WTC11 (cell line): ENCODE measurements around the gene CPT1B. TPM values are rescaled to one million over a fixed set of nuclear protein-coding genes. Genes with fewer than 3 reads are reported as not detected.
"Not testable (repeated sequence)": the region's sequence is repeated elsewhere in the genome, so short reads cannot be mapped to it uniquely, and the experiment has no call there.

Source experiments
- ATAC-seq: fragments of 200-7000 bp; cut with Tn5 transposase; 2 replicates; pipeline ENCODE4 v1.10.0; 2021; ENCODE audit warnings: mild to moderate bottlenecking, moderate library complexity
- CTCF ChIA-PET: fragments of 300-600 bp; sonication (Branson Sonifier 250); formaldehyde crosslinking; loops from one replicate; lab custom pipeline; 2021; ENCODE audit warnings: antibody characterized with exemption; lab: Charles Lee
- POLR2A ChIA-PET: fragments of 350-600 bp; sonication (Branson Sonifier 250); formaldehyde crosslinking; loops from one replicate; lab custom pipeline; 2021; ENCODE audit warnings: antibody characterized with exemption; lab: Charles Lee
- DNase-seq: peaks from one replicate; pipeline ENCODE4 v3.0.0; 2021; ENCODE audit warnings: low spot score
- H3K27ac Mint-ChIP-seq: 2 replicates; pipeline ENCODE4 v1.8.0; 2021; ENCODE audit warnings: mixed read lengths
- H3K27me3 Mint-ChIP-seq: 2 replicates; pipeline ENCODE4 v1.8.0; 2021; ENCODE audit warnings: low read depth, mild to moderate bottlenecking, moderate library complexity, mixed read lengths
- H3K36me3 Mint-ChIP-seq: 2 replicates; pipeline ENCODE4 v1.8.0; 2021; ENCODE audit warnings: mixed read lengths
- H3K4me1 Mint-ChIP-seq: 2 replicates; pipeline ENCODE4 v1.8.0; 2022; ENCODE audit warnings: mixed read lengths
- H3K4me3 Mint-ChIP-seq: 2 replicates; pipeline ENCODE4 v1.8.0; 2021; ENCODE audit warnings: mild to moderate bottlenecking, moderate library complexity, mixed read lengths
- H3K9me3 Mint-ChIP-seq: 2 replicates; pipeline ENCODE4 v1.8.0; 2021; ENCODE audit warnings: mixed read lengths
- CDX4 ChIP-seq: fragments of 250-450 bp; sonication (Bioruptor Pico); IDR thresholded peaks from 2 replicates; pipeline ENCODE4 v1.9.0; 2021; ENCODE audit warnings: moderate library complexity, mild to moderate bottlenecking, inconsistent platforms, borderline replicate concordance
- ELF4 ChIP-seq: sonication (generic); formaldehyde crosslinking; IDR thresholded peaks from 2 replicates; pipeline ENCODE4 v1.8.1; 2022; ENCODE audit warnings: low read depth, mild to moderate bottlenecking, moderate library complexity, missing genetic modification reagents
- FOXK1 ChIP-seq: sonication (generic); formaldehyde crosslinking; IDR thresholded peaks from 2 replicates; pipeline ENCODE4 v1.8.0; 2022; ENCODE audit warnings: mild to moderate bottlenecking, moderate library complexity, missing genetic modification reagents
- JUN ChIP-seq: sonication (generic); formaldehyde crosslinking; IDR thresholded peaks from 2 replicates; pipeline ENCODE4 v1.8.0; 2023; ENCODE audit warnings: mild to moderate bottlenecking, missing genetic modification reagents
- MAX ChIP-seq: sonication (generic); formaldehyde crosslinking; IDR thresholded peaks from 2 replicates; pipeline ENCODE4 v1.8.0; 2022; ENCODE audit warnings: mild to moderate bottlenecking, missing genetic modification reagents
- NFE2L1 ChIP-seq: sonication (generic); formaldehyde crosslinking; IDR thresholded peaks from 2 replicates; pipeline ENCODE4 v1.8.1; 2023; ENCODE audit warnings: missing genetic modification reagents
- NR2C2 ChIP-seq: sonication (generic); formaldehyde crosslinking; IDR thresholded peaks from 2 replicates; pipeline ENCODE4 v1.8.0; 2022; ENCODE audit warnings: mild to moderate bottlenecking, missing genetic modification reagents
- PREB ChIP-seq: sonication (generic); formaldehyde crosslinking; IDR thresholded peaks from 2 replicates; pipeline ENCODE4 v1.8.1; 2022; ENCODE audit warnings: mild to moderate bottlenecking, missing genetic modification reagents, moderate library complexity, borderline replicate concordance
- SMAD4 ChIP-seq: sonication (generic); formaldehyde crosslinking; IDR thresholded peaks from 2 replicates; pipeline ENCODE4 v1.8.0; 2022; ENCODE audit warnings: mild to moderate bottlenecking, missing genetic modification reagents
- TEAD1 ChIP-seq: sonication (generic); formaldehyde crosslinking; IDR thresholded peaks from 2 replicates; pipeline ENCODE4 v1.8.0; 2022; ENCODE audit warnings: mild to moderate bottlenecking, missing genetic modification reagents
- TP53 ChIP-seq: sonication (generic); formaldehyde crosslinking; IDR thresholded peaks from 2 replicates; pipeline ENCODE4 v1.8.1; 2023; ENCODE audit warnings: mild to moderate bottlenecking, missing genetic modification reagents
- ZMAT4 ChIP-seq: fragments of 250-450 bp; sonication (Bioruptor Pico); IDR thresholded peaks from 2 replicates; pipeline ENCODE4 v1.9.0; 2021; ENCODE audit warnings: mild to moderate bottlenecking
- ZNF416 ChIP-seq: fragments of 250-450 bp; sonication (Bioruptor Pico); IDR thresholded peaks from 2 replicates; pipeline ENCODE4 v1.9.0; 2021; ENCODE audit warnings: mild to moderate bottlenecking, inconsistent platforms
- ZNF423 ChIP-seq: fragments of 250-450 bp; sonication (Bioruptor Pico); IDR thresholded peaks from 2 replicates; pipeline ENCODE4 v2.1.2; 2022; ENCODE audit warnings: mild to moderate bottlenecking, moderate library complexity
- ZNF671 ChIP-seq: fragments of 250-450 bp; sonication (Bioruptor Pico); IDR thresholded peaks from 2 replicates; pipeline ENCODE4 v1.8.0; 2021; ENCODE audit warnings: mild to moderate bottlenecking
- total RNA-seq: library from RNA; stranded (reverse); gene quantifications from 3 replicates; pipeline ENCODE4 v1.2.3, GENCODE V29; 2021
- TF ChIP-seq, protein P1 (sequence below): fragments of 250-450 bp; sonication (Bioruptor Pico); IDR thresholded peaks from 2 replicates; pipeline ENCODE4 v1.9.0; 2021; ENCODE audit warnings: mild to moderate bottlenecking
- TF ChIP-seq, protein P2 (sequence below): sonication (generic); formaldehyde crosslinking; IDR thresholded peaks from 2 replicates; pipeline ENCODE4 v1.8.1; 2023; ENCODE audit warnings: mild to moderate bottlenecking, moderate library complexity, missing genetic modification reagents
- TF ChIP-seq, protein P3 (sequence below): sonication (generic); formaldehyde crosslinking; IDR thresholded peaks from 2 replicates; pipeline ENCODE4 v1.8.0; 2022; ENCODE audit warnings: mild to moderate bottlenecking, missing genetic modification reagents
- TF ChIP-seq, protein P4 (sequence below): sonication (generic); formaldehyde crosslinking; IDR thresholded peaks from 2 replicates; pipeline ENCODE4 v1.8.0; 2023; ENCODE audit warnings: mild to moderate bottlenecking, missing genetic modification reagents

The CPT1B gene
- total RNA-seq, 1 experiment from 2014 or later = 33.7 TPM

GRCh38 chr22:50608996-50609395 lies 30.8 kb upstream of the CPT1B start:
- Mint-ChIP-seq H3K4me3 (no peak overlapping the region), H3K4me1 (peaks cover 14% of the 10 kb centered on the region), H3K27ac (no peak overlapping the region), H3K9me3 (no peaks in the 10 kb centered on the region), H3K27me3 (peaks cover 17% of the 10 kb centered on the region), H3K36me3 (no peaks in the 10 kb centered on the region)
- CTCF ChIA-PET = interaction anchor here (0.5 to 1.5 kb wide), 4 partner anchors 12 to 91 kb away, joined by 3 to 7 read pairs (median 4); no protein-coding TSS in a partner anchor
- ATAC-seq (no peak), DNase-seq (no peak)
- POLR2A ChIA-PET = no interaction called here
- TF ChIP-seq NFE2L1 (CRISPR knock-in tag) (no peak), SMAD4 (CRISPR knock-in tag) (no peak), NR2C2 (CRISPR knock-in tag) (no peak), PREB (CRISPR knock-in tag) (no peak), CDX4 (CRISPR knock-in tag) (no peak)
- TF ChIP-seq, protein P1, sequence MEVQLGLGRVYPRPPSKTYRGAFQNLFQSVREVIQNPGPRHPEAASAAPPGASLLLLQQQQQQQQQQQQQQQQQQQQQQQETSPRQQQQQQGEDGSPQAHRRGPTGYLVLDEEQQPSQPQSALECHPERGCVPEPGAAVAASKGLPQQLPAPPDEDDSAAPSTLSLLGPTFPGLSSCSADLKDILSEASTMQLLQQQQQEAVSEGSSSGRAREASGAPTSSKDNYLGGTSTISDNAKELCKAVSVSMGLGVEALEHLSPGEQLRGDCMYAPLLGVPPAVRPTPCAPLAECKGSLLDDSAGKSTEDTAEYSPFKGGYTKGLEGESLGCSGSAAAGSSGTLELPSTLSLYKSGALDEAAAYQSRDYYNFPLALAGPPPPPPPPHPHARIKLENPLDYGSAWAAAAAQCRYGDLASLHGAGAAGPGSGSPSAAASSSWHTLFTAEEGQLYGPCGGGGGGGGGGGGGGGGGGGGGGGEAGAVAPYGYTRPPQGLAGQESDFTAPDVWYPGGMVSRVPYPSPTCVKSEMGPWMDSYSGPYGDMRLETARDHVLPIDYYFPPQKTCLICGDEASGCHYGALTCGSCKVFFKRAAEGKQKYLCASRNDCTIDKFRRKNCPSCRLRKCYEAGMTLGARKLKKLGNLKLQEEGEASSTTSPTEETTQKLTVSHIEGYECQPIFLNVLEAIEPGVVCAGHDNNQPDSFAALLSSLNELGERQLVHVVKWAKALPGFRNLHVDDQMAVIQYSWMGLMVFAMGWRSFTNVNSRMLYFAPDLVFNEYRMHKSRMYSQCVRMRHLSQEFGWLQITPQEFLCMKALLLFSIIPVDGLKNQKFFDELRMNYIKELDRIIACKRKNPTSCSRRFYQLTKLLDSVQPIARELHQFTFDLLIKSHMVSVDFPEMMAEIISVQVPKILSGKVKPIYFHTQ = no peak

DNA sequence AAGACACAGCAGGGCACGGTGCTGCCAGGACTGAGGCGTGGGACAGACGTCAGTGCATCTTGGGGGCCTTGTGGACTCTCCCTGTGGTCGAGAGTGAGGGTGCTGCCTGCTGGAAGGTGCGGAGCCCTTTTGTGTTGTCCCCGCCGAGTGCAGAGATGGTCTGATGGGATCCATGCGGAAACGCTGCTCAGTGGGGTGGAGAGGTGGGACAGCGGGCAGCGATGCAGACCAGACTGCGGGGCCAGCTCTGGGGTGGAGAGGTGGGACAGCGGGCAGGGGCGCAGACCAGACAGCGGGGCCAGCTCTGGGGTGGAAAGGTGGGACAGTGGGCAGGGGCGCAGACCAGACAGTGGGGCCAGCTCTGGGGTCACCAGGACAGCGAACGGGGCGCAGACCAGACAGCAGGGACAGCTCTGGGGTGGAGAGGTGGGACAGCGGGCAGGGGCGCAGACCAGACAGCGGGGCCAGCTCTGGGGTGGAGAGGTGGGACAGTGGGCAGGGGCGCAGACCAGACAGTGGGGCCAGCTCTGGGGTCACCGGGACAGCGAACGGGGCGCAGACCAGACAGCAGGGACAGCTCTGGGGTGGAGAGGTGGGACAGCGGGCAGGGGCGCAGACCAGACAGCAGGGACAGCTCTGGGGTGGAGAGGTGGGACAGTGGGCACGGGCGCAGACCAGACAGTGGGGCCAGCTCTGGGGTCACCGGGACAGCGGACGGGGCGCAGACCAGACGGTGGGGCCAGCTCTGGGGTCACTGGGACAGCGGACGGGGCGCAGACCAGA lies 30.0 kb upstream of the CPT1B start:
- POLR2A ChIA-PET = interaction anchor here (0.6 kb wide), 1 partner anchor 12 kb away, joined by 4 read pairs; no protein-coding TSS in a partner anchor
- CTCF ChIA-PET = interaction anchor here (1.0 to 1.3 kb wide), 2 partner anchors 32 to 92 kb away, joined by 3 read pairs; no protein-coding TSS in a partner anchor
- peaks cover 15% of the 10 kb centered on the region for H3K27me3 Mint-ChIP-seq
- not testable (repeated sequence) for H3K36me3 Mint-ChIP-seq, H3K27ac Mint-ChIP-seq, H3K4me1 Mint-ChIP-seq, ATAC-seq, DNase-seq, H3K9me3 Mint-ChIP-seq, H3K4me3 Mint-ChIP-seq

DNA sequence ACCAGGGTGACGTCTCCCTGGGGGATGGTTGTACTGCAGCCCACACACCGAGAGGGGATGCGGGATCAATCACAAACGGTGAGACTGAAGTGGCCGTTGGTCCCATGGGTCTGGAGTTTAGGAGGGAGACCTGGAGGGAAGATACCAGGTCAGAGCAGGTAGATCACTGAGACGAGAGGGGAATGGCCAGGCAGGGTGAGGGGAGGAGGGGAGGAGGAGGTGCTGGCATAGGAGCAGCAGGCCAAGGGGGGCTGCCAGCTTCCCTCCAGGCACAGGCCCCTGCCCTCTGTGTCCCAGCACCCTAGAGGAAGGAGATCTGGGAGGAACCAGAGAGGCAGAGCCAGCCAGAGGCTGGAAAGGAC lies 29.4 kb upstream of the CPT1B start:
- H3K27ac Mint-ChIP-seq = peak overlapping the region; percentile 57; the same call in 1 of the 2 replicates
- H3K27me3 Mint-ChIP-seq = peaks cover 16% of the 10 kb centered on the region
- 0 out of 2 replicates have a peak, but pooled peaks cover 4% of the 10 kb centered on the region for H3K4me1 Mint-ChIP-seq
- no peak for ATAC-seq
- no peak for DNase-seq
- no peak overlapping the region for H3K4me3 Mint-ChIP-seq
- H3K36me3 Mint-ChIP-seq = no peaks in the 10 kb centered on the region
- CTCF ChIA-PET = no interaction called here
- POLR2A ChIA-PET = no interaction called here
- no peaks in the 10 kb centered on the region for H3K9me3 Mint-ChIP-seq
- TF ChIP-seq MAX (CRISPR knock-in tag) (no peak), ZMAT4 (no peak), TP53 (CRISPR knock-in tag) (no peak), FOXK1 (CRISPR knock-in tag) (no peak), ZNF416 (CRISPR knock-in tag) (no peak), JUN (CRISPR knock-in tag) (no peak), ELF4 (CRISPR knock-in tag) (no peak), ZNF671 (no peak), ZNF423 (CRISPR knock-in tag) (no peak), SMAD4 (CRISPR knock-in tag) (no peak), TEAD1 (CRISPR knock-in tag) (no peak)
- TF ChIP-seq, protein P2, sequence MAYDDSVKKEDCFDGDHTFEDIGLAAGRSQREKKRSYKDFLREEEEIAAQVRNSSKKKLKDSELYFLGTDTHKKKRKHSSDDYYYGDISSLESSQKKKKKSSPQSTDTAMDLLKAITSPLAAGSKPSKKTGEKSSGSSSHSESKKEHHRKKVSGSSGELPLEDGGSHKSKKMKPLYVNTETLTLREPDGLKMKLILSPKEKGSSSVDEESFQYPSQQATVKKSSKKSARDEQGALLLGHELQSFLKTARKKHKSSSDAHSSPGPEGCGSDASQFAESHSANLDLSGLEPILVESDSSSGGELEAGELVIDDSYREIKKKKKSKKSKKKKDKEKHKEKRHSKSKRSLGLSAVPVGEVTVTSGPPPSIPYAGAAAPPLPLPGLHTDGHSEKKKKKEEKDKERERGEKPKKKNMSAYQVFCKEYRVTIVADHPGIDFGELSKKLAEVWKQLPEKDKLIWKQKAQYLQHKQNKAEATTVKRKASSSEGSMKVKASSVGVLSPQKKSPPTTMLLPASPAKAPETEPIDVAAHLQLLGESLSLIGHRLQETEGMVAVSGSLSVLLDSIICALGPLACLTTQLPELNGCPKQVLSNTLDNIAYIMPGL = no peak
- TF ChIP-seq, protein P3, sequence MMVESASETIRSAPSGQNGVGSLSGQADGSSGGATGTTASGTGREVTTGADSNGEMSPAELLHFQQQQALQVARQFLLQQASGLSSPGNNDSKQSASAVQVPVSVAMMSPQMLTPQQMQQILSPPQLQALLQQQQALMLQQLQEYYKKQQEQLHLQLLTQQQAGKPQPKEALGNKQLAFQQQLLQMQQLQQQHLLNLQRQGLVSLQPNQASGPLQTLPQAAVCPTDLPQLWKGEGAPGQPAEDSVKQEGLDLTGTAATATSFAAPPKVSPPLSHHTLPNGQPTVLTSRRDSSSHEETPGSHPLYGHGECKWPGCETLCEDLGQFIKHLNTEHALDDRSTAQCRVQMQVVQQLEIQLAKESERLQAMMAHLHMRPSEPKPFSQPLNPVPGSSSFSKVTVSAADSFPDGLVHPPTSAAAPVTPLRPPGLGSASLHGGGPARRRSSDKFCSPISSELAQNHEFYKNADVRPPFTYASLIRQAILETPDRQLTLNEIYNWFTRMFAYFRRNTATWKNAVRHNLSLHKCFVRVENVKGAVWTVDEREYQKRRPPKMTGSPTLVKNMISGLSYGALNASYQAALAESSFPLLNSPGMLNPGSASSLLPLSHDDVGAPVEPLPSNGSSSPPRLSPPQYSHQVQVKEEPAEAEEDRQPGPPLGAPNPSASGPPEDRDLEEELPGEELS (CRISPR knock-in tag) = no peak
- TF ChIP-seq, protein P4, sequence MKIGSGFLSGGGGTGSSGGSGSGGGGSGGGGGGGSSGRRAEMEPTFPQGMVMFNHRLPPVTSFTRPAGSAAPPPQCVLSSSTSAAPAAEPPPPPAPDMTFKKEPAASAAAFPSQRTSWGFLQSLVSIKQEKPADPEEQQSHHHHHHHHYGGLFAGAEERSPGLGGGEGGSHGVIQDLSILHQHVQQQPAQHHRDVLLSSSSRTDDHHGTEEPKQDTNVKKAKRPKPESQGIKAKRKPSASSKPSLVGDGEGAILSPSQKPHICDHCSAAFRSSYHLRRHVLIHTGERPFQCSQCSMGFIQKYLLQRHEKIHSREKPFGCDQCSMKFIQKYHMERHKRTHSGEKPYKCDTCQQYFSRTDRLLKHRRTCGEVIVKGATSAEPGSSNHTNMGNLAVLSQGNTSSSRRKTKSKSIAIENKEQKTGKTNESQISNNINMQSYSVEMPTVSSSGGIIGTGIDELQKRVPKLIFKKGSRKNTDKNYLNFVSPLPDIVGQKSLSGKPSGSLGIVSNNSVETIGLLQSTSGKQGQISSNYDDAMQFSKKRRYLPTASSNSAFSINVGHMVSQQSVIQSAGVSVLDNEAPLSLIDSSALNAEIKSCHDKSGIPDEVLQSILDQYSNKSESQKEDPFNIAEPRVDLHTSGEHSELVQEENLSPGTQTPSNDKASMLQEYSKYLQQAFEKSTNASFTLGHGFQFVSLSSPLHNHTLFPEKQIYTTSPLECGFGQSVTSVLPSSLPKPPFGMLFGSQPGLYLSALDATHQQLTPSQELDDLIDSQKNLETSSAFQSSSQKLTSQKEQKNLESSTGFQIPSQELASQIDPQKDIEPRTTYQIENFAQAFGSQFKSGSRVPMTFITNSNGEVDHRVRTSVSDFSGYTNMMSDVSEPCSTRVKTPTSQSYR = no peak
